GM12801 (cell line): ENCODE measurements around the gene CIDEA.

Experiments
- TF ChIP-seq, protein P1 (sequence below): IDR thresholded peaks from one replicate; pipeline ENCODE4 v1.5.1; 2011; ENCODE audit warnings: control low read depth; ENCODE audit not compliant: insufficient read length; ENCODE audit errors: extremely low read depth

The CIDEA gene

GRCh38 chr18:12308386-12309100 is 54.4 kb downstream of the CIDEA start:
- TF ChIP-seq, protein P1, sequence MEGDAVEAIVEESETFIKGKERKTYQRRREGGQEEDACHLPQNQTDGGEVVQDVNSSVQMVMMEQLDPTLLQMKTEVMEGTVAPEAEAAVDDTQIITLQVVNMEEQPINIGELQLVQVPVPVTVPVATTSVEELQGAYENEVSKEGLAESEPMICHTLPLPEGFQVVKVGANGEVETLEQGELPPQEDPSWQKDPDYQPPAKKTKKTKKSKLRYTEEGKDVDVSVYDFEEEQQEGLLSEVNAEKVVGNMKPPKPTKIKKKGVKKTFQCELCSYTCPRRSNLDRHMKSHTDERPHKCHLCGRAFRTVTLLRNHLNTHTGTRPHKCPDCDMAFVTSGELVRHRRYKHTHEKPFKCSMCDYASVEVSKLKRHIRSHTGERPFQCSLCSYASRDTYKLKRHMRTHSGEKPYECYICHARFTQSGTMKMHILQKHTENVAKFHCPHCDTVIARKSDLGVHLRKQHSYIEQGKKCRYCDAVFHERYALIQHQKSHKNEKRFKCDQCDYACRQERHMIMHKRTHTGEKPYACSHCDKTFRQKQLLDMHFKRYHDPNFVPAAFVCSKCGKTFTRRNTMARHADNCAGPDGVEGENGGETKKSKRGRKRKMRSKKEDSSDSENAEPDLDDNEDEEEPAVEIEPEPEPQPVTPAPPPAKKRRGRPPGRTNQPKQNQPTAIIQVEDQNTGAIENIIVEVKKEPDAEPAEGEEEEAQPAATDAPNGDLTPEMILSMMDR, result no peak

DNA sequence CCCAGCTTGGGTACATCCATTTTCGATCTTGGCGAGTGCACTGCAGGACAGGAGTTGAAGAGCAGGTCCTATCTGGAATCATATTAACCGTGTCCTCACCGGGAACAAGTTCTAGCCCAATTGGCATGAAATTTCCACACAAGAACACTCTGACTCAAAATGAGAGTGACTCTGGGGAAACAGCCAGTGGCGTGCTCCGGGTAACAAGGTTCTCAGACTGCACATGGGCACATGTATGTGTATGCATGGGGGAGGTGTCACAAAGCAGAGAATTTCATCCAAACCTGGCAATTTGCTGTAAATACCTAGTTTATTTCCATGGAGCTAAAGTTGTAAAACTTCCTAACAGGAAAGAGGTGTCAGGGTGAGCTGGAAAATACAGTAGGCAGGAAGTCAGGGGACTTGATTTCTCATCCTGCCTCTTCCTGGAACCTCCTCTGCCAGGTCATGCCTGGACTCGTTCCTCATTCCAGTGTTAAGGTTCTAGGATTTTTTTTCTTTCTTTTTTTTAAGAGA is 55.6 kb downstream of the CIDEA start:
- TF ChIP-seq, protein P1, result no peak

- TF ChIP-seq, protein P1, result no peak
Measured at GRCh38 chr18:12310762-12311161, 56.6 kb downstream of the CIDEA start.

GRCh38 chr18:12312976-12313375 is 58.8 kb downstream of the CIDEA start:
- TF ChIP-seq, protein P1, result no peak

GRCh38 chr18:12313530-12314245 is 59.5 kb downstream of the CIDEA start:
- TF ChIP-seq, protein P1, result no peak

GRCh38 chr18:12314591-12315305 is 60.6 kb downstream of the CIDEA start:
- TF ChIP-seq, protein P1, result no peak

DNA sequence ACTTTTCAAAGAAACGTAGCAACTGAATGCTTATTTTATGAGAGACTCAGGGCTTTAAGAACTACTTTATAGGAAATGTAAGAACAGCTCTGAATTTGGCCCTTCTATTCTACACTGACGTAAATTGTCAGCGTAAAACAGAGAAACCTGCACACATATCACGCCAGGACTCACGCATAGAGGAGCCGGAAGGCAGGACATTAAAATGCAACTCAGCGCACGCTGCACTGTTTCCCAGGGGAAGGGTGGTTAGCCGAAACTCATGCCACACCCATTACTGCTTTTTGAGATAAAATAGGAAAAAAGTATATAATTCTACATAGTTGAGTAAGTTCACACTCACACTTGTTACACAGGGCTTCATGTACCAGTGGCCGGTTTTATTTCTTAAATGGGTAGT is 61.3 kb downstream of the CIDEA start:
- TF ChIP-seq, protein P1, result no peak
